Hepatocyte (in vitro differentiated cells): Measurements from ENCODE around the gene GPR32. TPM values are rescaled to one million over a fixed set of nuclear protein-coding genes. Genes with fewer than 3 reads are reported as not detected.
"Not testable (repeated sequence)": the region's sequence is repeated elsewhere in the genome, so short reads cannot be mapped to it uniquely, and the experiment has no call there.

ENCODE experiments used
- DNase-seq: peaks from one replicate; pipeline ENCODE4 v3.0.0-alpha.2; 2016; ENCODE audit warnings: low spot score
- H2AFZ ChIP-seq: fragments of 200-600 bp; sonication (generic); 2 replicates; pipeline ENCODE4 v1.6.0; 2016; ENCODE audit warnings: antibody characterized with exemption, mild to moderate bottlenecking
- H3K27ac ChIP-seq: fragments of 200-600 bp; sonication (generic); 2 replicates; pipeline ENCODE4 v1.5.1; 2016; ENCODE audit warnings: mild to moderate bottlenecking
- H3K27me3 ChIP-seq: fragments of 200-600 bp; sonication (generic); 2 replicates; pipeline ENCODE4 v1.6.1; 2016
- H3K36me3 ChIP-seq: fragments of 200-600 bp; sonication (generic); replicated peaks from 2 replicates; pipeline ENCODE4 v1.5.1; 2016; ENCODE audit warnings: low read depth; ENCODE audit not compliant: insufficient read depth
- H3K4me1 ChIP-seq: fragments of 200-600 bp; sonication (generic); 2 replicates; pipeline ENCODE4 v1.5.1; 2016; ENCODE audit warnings: mild to moderate bottlenecking, moderate library complexity; ENCODE audit not compliant: insufficient read depth
- H3K4me2 ChIP-seq: fragments of 200-600 bp; sonication (generic); 2 replicates; pipeline ENCODE4 v1.6.0; 2016
- H3K4me3 ChIP-seq: fragments of 200-600 bp; sonication (generic); 2 replicates; pipeline ENCODE4 v1.5.1; 2016; ENCODE audit warnings: mild to moderate bottlenecking
- H3K79me2 ChIP-seq: fragments of 200-600 bp; sonication (generic); 2 replicates; pipeline ENCODE4 v1.6.0; 2017; ENCODE audit warnings: mild to moderate bottlenecking
- H3K9me2 ChIP-seq: fragments of 200-600 bp; sonication (generic); replicated peaks from 2 replicates; pipeline ENCODE4 v1.6.0; 2017; ENCODE audit warnings: mild to moderate bottlenecking; ENCODE audit not compliant: insufficient read depth
- H3K9me3 ChIP-seq: fragments of 200-600 bp; sonication (generic); 2 replicates; pipeline ENCODE4 v1.5.1; 2016; ENCODE audit warnings: low read depth, mild to moderate bottlenecking
- H4K20me1 ChIP-seq: fragments of 200-600 bp; sonication (generic); 2 replicates; pipeline ENCODE4 v1.6.0; 2016; ENCODE audit warnings: mild to moderate bottlenecking; ENCODE audit not compliant: insufficient read depth, poor library complexity, severe bottlenecking
- EZH2 ChIP-seq: fragments of 200-600 bp; sonication (generic); IDR thresholded peaks from 2 replicates; pipeline ENCODE4 v1.6.1; 2016; ENCODE audit warnings: antibody characterized with exemption, mild to moderate bottlenecking, borderline replicate concordance
- EZH2phosphoT487 ChIP-seq: fragments of 200-600 bp; sonication (generic); IDR thresholded peaks from one replicate; pipeline ENCODE4 v1.6.1; 2018; ENCODE audit warnings: antibody characterized with exemption, mild to moderate bottlenecking, low read depth, moderate library complexity; ENCODE audit not compliant: unreplicated experiment, severe bottlenecking
- whole genome bisulfite sequencing: methylation state at CpG from one replicate; pipeline ENCODE4 v1.1.6; 2016; ENCODE audit warnings: low lambda C conversion rate; ENCODE audit errors: missing lambda C conversion rate; 5-methylcytosine and 5-hydroxymethylcytosine counted together
- polyA plus RNA-seq: library from polyadenylated mRNA; unstranded; fragments of >200 nt; fragmentation: Nextera tagmentation; extraction: Ambion mirVana; gene quantifications from 2 replicates; pipeline ENCODE4 v1.2.1, GENCODE V29; 2016
- total RNA-seq: library from RNA; depleted of rRNA; stranded (reverse); fragments of >200 nt; gene quantifications from 2 replicates; pipeline ENCODE4 v1.2.3, GENCODE V29; 2014
- TF ChIP-seq, protein P1 (sequence below): fragments of 200-600 bp; sonication (generic); IDR thresholded peaks from 2 replicates; pipeline ENCODE4 v1.5.1; 2016; ENCODE audit warnings: antibody characterized with exemption, mild to moderate bottlenecking; ENCODE audit not compliant: poor library complexity

Gene GPR32
- total and polyA plus RNA-seq, 2 experiments from 2014 or later = not detected

DNA sequence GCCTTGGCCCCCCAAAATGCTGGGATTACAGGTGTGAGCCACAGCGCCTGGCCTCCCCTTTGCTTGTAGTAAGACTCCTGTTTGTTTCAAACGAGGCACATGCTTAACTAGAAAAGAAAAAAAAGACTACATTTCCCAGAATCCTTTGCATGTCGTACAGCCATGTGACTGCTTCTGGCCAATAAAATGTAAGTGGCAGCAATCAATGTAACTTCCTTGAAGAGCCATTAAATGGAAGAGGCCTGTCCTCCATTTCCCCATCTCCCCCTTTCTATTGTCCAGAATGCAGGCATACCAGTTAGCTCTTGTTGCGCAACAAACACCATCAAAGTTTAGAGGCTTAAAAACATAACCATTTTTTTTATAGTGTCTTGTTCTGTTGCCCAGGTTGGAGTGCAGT, 10.4 kb upstream of the GPR32 start:
- 62% methylated on average over 4 of the region's 4 CpGs for WGBS
- Histone ChIP-seq H3K4me2 (no peak overlapping the region), H3K9me3 (no peaks in the 10 kb centered on the region), H3K79me2 (no peaks in the 10 kb centered on the region), H4K20me1 (no peaks in the 10 kb centered on the region), H3K36me3 (no peaks in the 10 kb centered on the region), H3K27me3 (no peaks in the 10 kb centered on the region), H3K27ac (no peak overlapping the region), H3K9me2 (no peaks in the 10 kb centered on the region), H2AFZ (no peak overlapping the region), H3K4me3 (no peak overlapping the region), H3K4me1 (no peaks in the 10 kb centered on the region)
- DNase-seq = no peak
- TF ChIP-seq EZH2phosphoT487 (no peak), EZH2 (no peak)
- TF ChIP-seq, protein P1, sequence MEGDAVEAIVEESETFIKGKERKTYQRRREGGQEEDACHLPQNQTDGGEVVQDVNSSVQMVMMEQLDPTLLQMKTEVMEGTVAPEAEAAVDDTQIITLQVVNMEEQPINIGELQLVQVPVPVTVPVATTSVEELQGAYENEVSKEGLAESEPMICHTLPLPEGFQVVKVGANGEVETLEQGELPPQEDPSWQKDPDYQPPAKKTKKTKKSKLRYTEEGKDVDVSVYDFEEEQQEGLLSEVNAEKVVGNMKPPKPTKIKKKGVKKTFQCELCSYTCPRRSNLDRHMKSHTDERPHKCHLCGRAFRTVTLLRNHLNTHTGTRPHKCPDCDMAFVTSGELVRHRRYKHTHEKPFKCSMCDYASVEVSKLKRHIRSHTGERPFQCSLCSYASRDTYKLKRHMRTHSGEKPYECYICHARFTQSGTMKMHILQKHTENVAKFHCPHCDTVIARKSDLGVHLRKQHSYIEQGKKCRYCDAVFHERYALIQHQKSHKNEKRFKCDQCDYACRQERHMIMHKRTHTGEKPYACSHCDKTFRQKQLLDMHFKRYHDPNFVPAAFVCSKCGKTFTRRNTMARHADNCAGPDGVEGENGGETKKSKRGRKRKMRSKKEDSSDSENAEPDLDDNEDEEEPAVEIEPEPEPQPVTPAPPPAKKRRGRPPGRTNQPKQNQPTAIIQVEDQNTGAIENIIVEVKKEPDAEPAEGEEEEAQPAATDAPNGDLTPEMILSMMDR = no peak

DNA sequence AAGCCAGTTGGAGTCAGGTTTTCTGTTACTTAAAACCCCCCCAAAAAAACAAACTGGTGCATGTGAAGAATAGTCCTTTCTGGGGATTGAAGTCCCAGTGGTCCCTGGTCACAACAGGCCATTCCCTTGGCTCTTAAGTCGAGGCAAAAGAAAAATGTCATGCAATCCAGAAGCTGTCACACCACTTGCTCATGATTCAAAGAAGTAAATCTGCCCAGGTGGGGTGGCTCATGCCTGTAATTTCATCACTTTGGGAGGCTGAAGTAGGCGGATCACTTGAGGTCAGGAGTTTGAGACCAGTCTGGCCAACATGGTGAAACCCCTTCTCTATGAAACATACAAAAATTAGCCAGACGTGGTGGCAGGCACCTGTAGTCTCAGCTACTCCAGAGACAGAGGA, 8.8 kb upstream of the GPR32 start:
- H2AFZ ChIP-seq, H3K27ac ChIP-seq, H3K4me3 ChIP-seq, H3K9me3 ChIP-seq, H3K9me2 ChIP-seq, H4K20me1 ChIP-seq, H3K4me2 ChIP-seq, H3K79me2 ChIP-seq, DNase-seq, H3K36me3 ChIP-seq, H3K4me1 ChIP-seq, H3K27me3 ChIP-seq: not testable (repeated sequence)
- WGBS = 76% methylated on average over 3 of the region's 3 CpGs

DNA sequence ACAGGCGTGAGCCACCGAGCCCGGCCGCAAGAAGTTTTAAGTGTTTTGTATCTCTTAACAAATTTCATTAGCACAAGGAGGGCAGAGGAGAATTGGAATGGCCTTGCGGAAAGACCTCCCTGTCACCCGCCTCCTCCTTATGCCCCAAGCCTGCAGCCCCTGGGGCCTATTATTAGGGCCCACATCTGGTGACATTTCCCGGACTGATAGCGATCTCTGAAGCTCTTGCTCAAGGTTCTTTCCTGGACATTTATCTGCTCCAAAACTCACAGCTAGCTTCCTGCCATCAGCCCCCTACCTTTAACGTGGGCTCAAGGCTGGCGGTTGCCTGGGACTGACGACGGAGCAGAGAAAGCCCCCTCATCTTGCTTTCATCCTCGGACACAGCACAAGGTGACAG, 6.7 kb upstream of the GPR32 start:
- not testable (repeated sequence) for H3K4me1 ChIP-seq, H3K9me3 ChIP-seq, H3K79me2 ChIP-seq, H3K4me2 ChIP-seq, H3K9me2 ChIP-seq, H3K27ac ChIP-seq, H3K36me3 ChIP-seq, H3K27me3 ChIP-seq, H2AFZ ChIP-seq, DNase-seq, H3K4me3 ChIP-seq, H4K20me1 ChIP-seq
- 80% methylated on average over 13 of the region's 13 CpGs for WGBS

DNA sequence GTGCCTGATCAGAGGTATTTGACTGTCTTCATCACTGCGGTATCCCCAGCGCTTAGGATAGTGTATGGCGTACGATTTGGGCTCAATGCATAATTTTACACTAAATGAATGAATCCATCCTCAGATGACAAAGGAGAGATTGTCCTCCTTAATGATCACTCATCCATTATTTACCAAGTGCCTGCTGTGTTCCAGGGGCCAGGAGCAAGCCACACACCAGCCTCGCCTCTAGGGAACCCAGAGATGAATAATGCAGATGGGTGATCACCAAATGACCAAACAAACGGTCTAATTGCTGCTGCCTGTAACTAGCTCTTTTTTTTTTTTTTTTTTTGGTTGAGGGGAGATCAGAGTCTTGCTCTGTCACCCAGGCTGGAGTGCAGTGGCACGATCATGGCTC, 5.9 kb upstream of the GPR32 start:
- H4K20me1 ChIP-seq = no peaks in the 10 kb centered on the region
- H3K4me2 ChIP-seq = no peak overlapping the region
- no peaks in the 10 kb centered on the region for H3K4me1 ChIP-seq
- WGBS = 79% methylated on average over 7 of the region's 7 CpGs
- DNase-seq = no peak
- H3K27me3 ChIP-seq = no peaks in the 10 kb centered on the region
- no peak overlapping the region for H2AFZ ChIP-seq
- TF ChIP-seq EZH2 (no peak), EZH2phosphoT487 (no peak)
- TF ChIP-seq, protein P1 = no peak
- H3K27ac ChIP-seq = no peak overlapping the region
- no peaks in the 10 kb centered on the region for H3K9me2 ChIP-seq
- no peaks in the 10 kb centered on the region for H3K79me2 ChIP-seq
- no peaks in the 10 kb centered on the region for H3K36me3 ChIP-seq
- H3K9me3 ChIP-seq = no peaks in the 10 kb centered on the region
- no peak overlapping the region for H3K4me3 ChIP-seq

DNA sequence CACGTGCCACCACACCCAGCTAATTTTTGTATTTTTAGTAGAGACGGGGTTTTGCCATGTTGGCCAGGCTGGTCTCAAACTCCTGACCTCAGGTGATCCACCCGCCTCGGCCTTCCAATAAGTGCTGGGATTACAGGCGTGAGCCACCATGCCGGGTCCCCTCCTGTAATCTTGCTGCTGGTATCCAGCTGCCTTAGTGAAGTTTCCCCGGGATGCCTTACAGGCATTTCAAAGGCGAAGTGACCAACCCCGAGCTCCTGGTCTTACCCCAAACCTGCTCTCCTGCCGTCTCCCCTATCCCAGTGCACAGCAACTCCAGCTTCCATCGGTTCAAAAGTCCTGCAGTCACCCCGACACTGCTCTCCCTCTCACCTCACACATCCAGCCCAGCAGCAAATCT, 3.5 kb upstream of the GPR32 start:
- not testable (repeated sequence) for H3K27me3 ChIP-seq, H3K4me2 ChIP-seq, H3K9me3 ChIP-seq

DNA sequence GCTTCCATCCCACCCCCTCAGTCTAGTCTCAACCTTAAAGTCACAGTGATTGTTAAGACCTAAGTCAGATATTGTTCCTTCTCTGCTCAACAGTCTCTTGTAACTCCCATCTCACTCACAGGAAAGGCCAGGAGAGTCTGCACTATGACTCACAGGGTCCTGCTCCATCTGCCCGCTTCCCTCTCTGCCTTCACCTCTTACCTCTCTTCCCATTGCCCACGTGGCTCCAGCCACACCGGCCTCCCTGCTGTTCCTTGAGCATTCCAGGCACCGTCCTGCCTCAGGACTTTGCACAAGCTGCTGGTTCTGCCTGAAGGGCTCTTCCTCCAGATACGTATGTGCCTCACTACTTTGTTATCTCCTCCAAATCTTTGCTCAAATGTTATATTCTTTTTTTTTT, 3.0 kb upstream of the GPR32 start:
- not testable (repeated sequence) for H3K9me3 ChIP-seq, H2AFZ ChIP-seq, H3K9me2 ChIP-seq, H3K27ac ChIP-seq, H3K27me3 ChIP-seq, H3K4me2 ChIP-seq, H3K36me3 ChIP-seq, DNase-seq, H3K79me2 ChIP-seq, H4K20me1 ChIP-seq, H3K4me3 ChIP-seq, H3K4me1 ChIP-seq
- 22% methylated on average over 5 of the region's 5 CpGs for WGBS

More for the DNA sequence above, 3.5 kb upstream of the GPR32 start:
- H4K20me1 ChIP-seq, DNase-seq, H3K4me3 ChIP-seq, H2AFZ ChIP-seq, H3K4me1 ChIP-seq, H3K9me2 ChIP-seq, H3K36me3 ChIP-seq, H3K79me2 ChIP-seq, H3K27ac ChIP-seq: not testable (repeated sequence)
- 78% methylated on average over 11 of the region's 12 CpGs for WGBS
